Measurements from ENCODE around the gene MEGF9.

The MEGF9 gene

GRCh38 chr9:120570296-120570695 lies 144.0 kb downstream of the MEGF9 start:
- Histone ChIP-seq H3K4me3 (ENCODE audit: low read depth, low read length) (no peak overlapping the region), H3K27me3 (ENCODE audit: control insufficient read depth, insufficient read depth, low read length) (no peaks in the 10 kb centered on the region), H3K9me3 (ENCODE audit: control insufficient read depth, insufficient read depth, low read length) (no peaks in the 10 kb centered on the region), H3K9ac (ENCODE audit: low read depth, low read length) (no peak overlapping the region), H3K27ac (ENCODE audit: low read depth, low read length) (no peak overlapping the region), H3K36me3 (ENCODE audit: control insufficient read depth, insufficient read depth, low read length) (peaks cover 72% of the 10 kb centered on the region), H3K4me1 (ENCODE audit: control insufficient read depth, insufficient read depth, low read length) (no peaks in the 10 kb centered on the region)

GRCh38 chr9:120569556-120569955 lies 144.7 kb downstream of the MEGF9 start:
- no peaks in the 10 kb centered on the region for H3K4me1 ChIP-seq (ENCODE audit: control insufficient read depth, insufficient read depth, low read length)
- H3K4me3 ChIP-seq (ENCODE audit: low read depth, low read length): no peak overlapping the region
- no peak overlapping the region for H3K9ac ChIP-seq (ENCODE audit: low read depth, low read length)
- no peaks in the 10 kb centered on the region for H3K27me3 ChIP-seq (ENCODE audit: control insufficient read depth, insufficient read depth, low read length)
- H3K36me3 ChIP-seq (ENCODE audit: control insufficient read depth, insufficient read depth, low read length): peaks cover 75% of the 10 kb centered on the region
- no peaks in the 10 kb centered on the region for H3K9me3 ChIP-seq (ENCODE audit: control insufficient read depth, insufficient read depth, low read length)
- H3K27ac ChIP-seq (ENCODE audit: low read depth, low read length): no peak overlapping the region

GRCh38 chr9:120568816-120569215 lies 145.5 kb downstream of the MEGF9 start:
- H3K9ac ChIP-seq (ENCODE audit: low read depth, low read length): no peak overlapping the region
- H3K27me3 ChIP-seq (ENCODE audit: control insufficient read depth, insufficient read depth, low read length): no peaks in the 10 kb centered on the region
- no peak overlapping the region for H3K4me3 ChIP-seq (ENCODE audit: low read depth, low read length)
- H3K9me3 ChIP-seq (ENCODE audit: control insufficient read depth, insufficient read depth, low read length): no peaks in the 10 kb centered on the region
- H3K27ac ChIP-seq (ENCODE audit: low read depth, low read length): no peak overlapping the region
- H3K36me3 ChIP-seq (ENCODE audit: control insufficient read depth, insufficient read depth, low read length): peaks cover 77% of the 10 kb centered on the region
- no peaks in the 10 kb centered on the region for H3K4me1 ChIP-seq (ENCODE audit: control insufficient read depth, insufficient read depth, low read length)

- Histone ChIP-seq H3K9me3 (ENCODE audit: control insufficient read depth, insufficient read depth, low read length) (no peaks in the 10 kb centered on the region), H3K9ac (ENCODE audit: low read depth, low read length) (no peak overlapping the region), H3K27ac (ENCODE audit: low read depth, low read length) (no peak overlapping the region), H3K4me3 (ENCODE audit: low read depth, low read length) (no peak overlapping the region), H3K27me3 (ENCODE audit: control insufficient read depth, insufficient read depth, low read length) (no peaks in the 10 kb centered on the region), H3K4me1 (ENCODE audit: control insufficient read depth, insufficient read depth, low read length) (no peaks in the 10 kb centered on the region), H3K36me3 (ENCODE audit: control insufficient read depth, insufficient read depth, low read length) (peaks cover 84% of the 10 kb centered on the region)
Measured at GRCh38 chr9:120567874-120568273, 146.4 kb downstream of the MEGF9 start.

GRCh38 chr9:120567081-120567480 lies 147.2 kb downstream of the MEGF9 start:
- no peak overlapping the region for H3K9ac ChIP-seq (ENCODE audit: low read depth, low read length)
- H3K27me3 ChIP-seq (ENCODE audit: control insufficient read depth, insufficient read depth, low read length): no peaks in the 10 kb centered on the region
- no peak overlapping the region for H3K27ac ChIP-seq (ENCODE audit: low read depth, low read length)
- H3K4me3 ChIP-seq (ENCODE audit: low read depth, low read length): no peak overlapping the region
- no peaks in the 10 kb centered on the region for H3K9me3 ChIP-seq (ENCODE audit: control insufficient read depth, insufficient read depth, low read length)
- H3K36me3 ChIP-seq (ENCODE audit: control insufficient read depth, insufficient read depth, low read length): peaks cover 82% of the 10 kb centered on the region
- no peaks in the 10 kb centered on the region for H3K4me1 ChIP-seq (ENCODE audit: control insufficient read depth, insufficient read depth, low read length)

- H3K36me3 ChIP-seq (ENCODE audit: control insufficient read depth, insufficient read depth, low read length): peaks cover 64% of the 10 kb centered on the region
- no peaks in the 10 kb centered on the region for H3K4me1 ChIP-seq (ENCODE audit: control insufficient read depth, insufficient read depth, low read length)
- no peak overlapping the region for H3K4me3 ChIP-seq (ENCODE audit: low read depth, low read length)
Measured at GRCh38 chr9:120564589-120564988, 149.7 kb downstream of the MEGF9 start.

GRCh38 chr9:120562861-120563443 lies 151.3 kb downstream of the MEGF9 start:
- H3K27me3 ChIP-seq (ENCODE audit: control insufficient read depth, insufficient read depth, low read length): no peaks in the 10 kb centered on the region
- H3K4me1 ChIP-seq (ENCODE audit: control insufficient read depth, insufficient read depth, low read length): no peaks in the 10 kb centered on the region
- no peak overlapping the region for H3K27ac ChIP-seq (ENCODE audit: low read depth, low read length)
- no peak overlapping the region for H3K9ac ChIP-seq (ENCODE audit: low read depth, low read length)
- H3K4me3 ChIP-seq (ENCODE audit: low read depth, low read length): no peak overlapping the region
- peaks cover 55% of the 10 kb centered on the region for H3K36me3 ChIP-seq (ENCODE audit: control insufficient read depth, insufficient read depth, low read length)
- H3K9me3 ChIP-seq (ENCODE audit: control insufficient read depth, insufficient read depth, low read length): no peaks in the 10 kb centered on the region

More at GRCh38 chr9:120564589-120564988, 149.7 kb downstream of the MEGF9 start:
- Histone ChIP-seq H3K9me3 (ENCODE audit: control insufficient read depth, insufficient read depth, low read length) (no peaks in the 10 kb centered on the region), H3K9ac (ENCODE audit: low read depth, low read length) (no peak overlapping the region), H3K27ac (ENCODE audit: low read depth, low read length) (no peak overlapping the region), H3K27me3 (ENCODE audit: control insufficient read depth, insufficient read depth, low read length) (no peaks in the 10 kb centered on the region)

- no peaks in the 10 kb centered on the region for H3K9me3 ChIP-seq (ENCODE audit: control insufficient read depth, insufficient read depth, low read length)
- no peak overlapping the region for H3K27ac ChIP-seq (ENCODE audit: low read depth, low read length)
- H3K4me3 ChIP-seq (ENCODE audit: low read depth, low read length): no peak overlapping the region
- H3K36me3 ChIP-seq (ENCODE audit: control insufficient read depth, insufficient read depth, low read length): peaks cover 43% of the 10 kb centered on the region
- H3K9ac ChIP-seq (ENCODE audit: low read depth, low read length): no peak overlapping the region
- H3K27me3 ChIP-seq (ENCODE audit: control insufficient read depth, insufficient read depth, low read length): no peaks in the 10 kb centered on the region
- no peaks in the 10 kb centered on the region for H3K4me1 ChIP-seq (ENCODE audit: control insufficient read depth, insufficient read depth, low read length)
Measured at GRCh38 chr9:120561709-120562108, 152.6 kb downstream of the MEGF9 start.

- H3K27ac ChIP-seq (ENCODE audit: low read depth, low read length): no peak overlapping the region
- H3K9me3 ChIP-seq (ENCODE audit: control insufficient read depth, insufficient read depth, low read length): no peaks in the 10 kb centered on the region
- H3K4me1 ChIP-seq (ENCODE audit: control insufficient read depth, insufficient read depth, low read length): no peaks in the 10 kb centered on the region
- H3K4me3 ChIP-seq (ENCODE audit: low read depth, low read length): no peak overlapping the region
- H3K36me3 ChIP-seq (ENCODE audit: control insufficient read depth, insufficient read depth, low read length): peaks cover 31% of the 10 kb centered on the region
- H3K27me3 ChIP-seq (ENCODE audit: control insufficient read depth, insufficient read depth, low read length): no peaks in the 10 kb centered on the region
- H3K9ac ChIP-seq (ENCODE audit: low read depth, low read length): no peak overlapping the region
Measured at GRCh38 chr9:120559546-120559945, 154.7 kb downstream of the MEGF9 start.

GRCh38 chr9:120558454-120558853 lies 155.8 kb downstream of the MEGF9 start:
- Histone ChIP-seq H3K4me3 (ENCODE audit: low read depth, low read length) (no peak overlapping the region), H3K9ac (ENCODE audit: low read depth, low read length) (no peak overlapping the region), H3K9me3 (ENCODE audit: control insufficient read depth, insufficient read depth, low read length) (no peaks in the 10 kb centered on the region), H3K4me1 (ENCODE audit: control insufficient read depth, insufficient read depth, low read length) (no peaks in the 10 kb centered on the region), H3K27ac (ENCODE audit: low read depth, low read length) (no peak overlapping the region), H3K27me3 (ENCODE audit: control insufficient read depth, insufficient read depth, low read length) (no peaks in the 10 kb centered on the region), H3K36me3 (ENCODE audit: control insufficient read depth, insufficient read depth, low read length) (peaks cover 30% of the 10 kb centered on the region)

GRCh38 chr9:120557205-120557604 lies 157.1 kb downstream of the MEGF9 start:
- Histone ChIP-seq H3K27ac (ENCODE audit: low read depth, low read length) (no peak overlapping the region), H3K36me3 (ENCODE audit: control insufficient read depth, insufficient read depth, low read length) (peaks cover 23% of the 10 kb centered on the region), H3K27me3 (ENCODE audit: control insufficient read depth, insufficient read depth, low read length) (no peaks in the 10 kb centered on the region), H3K9me3 (ENCODE audit: control insufficient read depth, insufficient read depth, low read length) (no peaks in the 10 kb centered on the region), H3K4me3 (ENCODE audit: low read depth, low read length) (no peak overlapping the region), H3K4me1 (ENCODE audit: control insufficient read depth, insufficient read depth, low read length) (no peaks in the 10 kb centered on the region), H3K9ac (ENCODE audit: low read depth, low read length) (no peak overlapping the region)
